Transverse colon (tissue), 3 donors: ENCODE measurements around the gene OR6J1.
"Not testable (repeated sequence)": the region's sequence is repeated elsewhere in the genome, so short reads cannot be mapped to it uniquely, and the experiment has no call there.

Experiments
- EP300 ChIP-seq: sonication (generic); formaldehyde crosslinking; IDR thresholded peaks from one replicate; pipeline ENCODE4 v1.6.1; 2017; ENCODE audit warnings: antibody characterized with exemption, low read depth
- POLR2A ChIP-seq: fragments of 450-650 bp; IDR thresholded peaks from one replicate; pipeline ENCODE4 v1.6.1; 2016; ENCODE audit warnings: antibody characterized with exemption, mild to moderate bottlenecking, moderate library complexity
- TF ChIP-seq, protein P1 (sequence below), 5 experiments: fragments of 200-600 bp in 3 of 5; fragments of 450-650 bp in 2 of 5; sonication (generic) in 3 of 5; IDR thresholded peaks; 1 replicate in 2 of 5; 2 replicates in 3 of 5; pipeline ENCODE4 v1.5.1; 2016 to 2017; ENCODE audit warnings: antibody characterized with exemption in 5 of 5, inconsistent platforms in 3 of 5, mild to moderate bottlenecking in 2 of 5, moderate library complexity in 1 of 5

DNA sequence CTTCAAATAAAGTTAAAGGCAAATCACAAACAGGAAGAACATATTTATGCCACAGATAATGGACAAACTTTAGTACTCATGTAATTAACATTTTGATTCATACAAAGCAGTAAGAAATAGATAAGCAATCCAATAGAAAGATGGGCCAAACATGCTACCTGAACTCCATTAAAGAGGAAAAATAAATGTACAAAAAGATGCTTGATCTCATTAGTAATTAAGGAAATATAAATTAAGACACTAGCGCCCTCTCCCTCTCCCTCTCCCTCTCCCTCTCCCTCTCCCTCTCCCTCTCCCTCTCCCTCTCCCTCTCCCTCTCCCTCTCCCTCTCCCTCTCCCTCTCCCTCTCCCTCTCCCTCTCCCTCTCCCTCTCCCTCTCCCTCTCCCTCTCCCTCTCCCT lies 8.2 kb downstream of the OR6J1 start:
- TF ChIP-seq, protein P1, sequence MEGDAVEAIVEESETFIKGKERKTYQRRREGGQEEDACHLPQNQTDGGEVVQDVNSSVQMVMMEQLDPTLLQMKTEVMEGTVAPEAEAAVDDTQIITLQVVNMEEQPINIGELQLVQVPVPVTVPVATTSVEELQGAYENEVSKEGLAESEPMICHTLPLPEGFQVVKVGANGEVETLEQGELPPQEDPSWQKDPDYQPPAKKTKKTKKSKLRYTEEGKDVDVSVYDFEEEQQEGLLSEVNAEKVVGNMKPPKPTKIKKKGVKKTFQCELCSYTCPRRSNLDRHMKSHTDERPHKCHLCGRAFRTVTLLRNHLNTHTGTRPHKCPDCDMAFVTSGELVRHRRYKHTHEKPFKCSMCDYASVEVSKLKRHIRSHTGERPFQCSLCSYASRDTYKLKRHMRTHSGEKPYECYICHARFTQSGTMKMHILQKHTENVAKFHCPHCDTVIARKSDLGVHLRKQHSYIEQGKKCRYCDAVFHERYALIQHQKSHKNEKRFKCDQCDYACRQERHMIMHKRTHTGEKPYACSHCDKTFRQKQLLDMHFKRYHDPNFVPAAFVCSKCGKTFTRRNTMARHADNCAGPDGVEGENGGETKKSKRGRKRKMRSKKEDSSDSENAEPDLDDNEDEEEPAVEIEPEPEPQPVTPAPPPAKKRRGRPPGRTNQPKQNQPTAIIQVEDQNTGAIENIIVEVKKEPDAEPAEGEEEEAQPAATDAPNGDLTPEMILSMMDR (IDR thresholded peaks at IDR 0.05), result not testable (repeated sequence)
- TF ChIP-seq POLR2A, EP300: not testable (repeated sequence)
